Measurements from ENCODE around the gene TLR5.
"Not testable (repeated sequence)": the region's sequence is repeated elsewhere in the genome, so short reads cannot be mapped to it uniquely, and the experiment has no call there.

Gene TLR5

GRCh38 chr1:223142795-223143536 lies at the start of gene TLR5:
Gene TLR5, minus strand, starts transcription at chr1:223143248. Its CDS starts 30,217 bp downstream, at chr1:223113031.
- peak; percentile 42 for DNase-seq

GRCh38 chr1:223189903-223190724 lies 47.1 kb upstream of the TLR5 start:
- DNase-seq = peak; percentile 67

- no peak for DNase-seq
Measured at GRCh38 chr1:223189525-223189902, 46.5 kb upstream of the TLR5 start.

GRCh38 chr1:223188618-223189356 lies 45.7 kb upstream of the TLR5 start:
- DNase-seq = no peak

GRCh38 chr1:223186800-223187199 lies 43.8 kb upstream of the TLR5 start:
- DNase-seq = no peak

- DNase-seq = peak; percentile 14
Measured at GRCh38 chr1:223183268-223183862, 40.3 kb upstream of the TLR5 start.

- peak; percentile 6 for DNase-seq
Measured at GRCh38 chr1:223180731-223181321, 37.8 kb upstream of the TLR5 start.

GRCh38 chr1:223179786-223180185 lies 36.7 kb upstream of the TLR5 start:
- no peak for DNase-seq

- DNase-seq = no peak
Measured at GRCh38 chr1:223179280-223179679, 36.2 kb upstream of the TLR5 start.

- DNase-seq = no peak
Measured at GRCh38 chr1:223177681-223178080, 34.6 kb upstream of the TLR5 start.

GRCh38 chr1:223176437-223176836 lies 33.4 kb upstream of the TLR5 start:
- no peak for DNase-seq

- no peak for DNase-seq
Measured at GRCh38 chr1:223175633-223176032, 32.6 kb upstream of the TLR5 start.

- peak; percentile 11 for DNase-seq
Measured at GRCh38 chr1:223175032-223175431, 32.0 kb upstream of the TLR5 start.

- DNase-seq = not testable (repeated sequence)
Measured at GRCh38 chr1:223169458-223169857, 26.4 kb upstream of the TLR5 start.

GRCh38 chr1:223161321-223161720 lies 18.3 kb upstream of the TLR5 start:
- no peak for DNase-seq

GRCh38 chr1:223156343-223156742 lies 13.3 kb upstream of the TLR5 start:
- DNase-seq = no peak

- DNase-seq = no peak
Measured at GRCh38 chr1:223155153-223155552, 12.1 kb upstream of the TLR5 start.

GRCh38 chr1:223153177-223154119 lies 10.4 kb upstream of the TLR5 start:
- peak; percentile 54 for DNase-seq

GRCh38 chr1:223152399-223152798 lies 9.4 kb upstream of the TLR5 start:
- DNase-seq = no peak

- no peak for DNase-seq
Measured at GRCh38 chr1:223150443-223150842, 7.4 kb upstream of the TLR5 start.

- DNase-seq = no peak
Measured at GRCh38 chr1:223147873-223148272, 4.8 kb upstream of the TLR5 start.
